HEK293T (cell line): ENCODE measurements around the gene CTDSPL.

ENCODE experiments used
- CTCF ChIA-PET: fragments of 350-600 bp; formaldehyde crosslinking; extraction: SDS; loops from one replicate; lab custom pipeline; 2021; ENCODE audit warnings: antibody characterized with exemption, inconsistent platforms; lab: Yijun Ruan, JAX
- POLR2A ChIA-PET: fragments of 350-600 bp; formaldehyde crosslinking; extraction: SDS; loops from one replicate; lab custom pipeline; 2020; ENCODE audit warnings: antibody characterized with exemption, inconsistent platforms; lab: Yijun Ruan, JAX
- DNase-seq: peaks from one replicate; pipeline ENCODE4 v3.0.0; 2012; ENCODE audit warnings: mixed read lengths; ENCODE audit errors: extremely low spot score
- ARNT ChIP-seq: fragments of 450-650 bp; IDR thresholded peaks from 2 replicates; pipeline ENCODE4 v1.6.1; 2017; ENCODE audit warnings: mild to moderate bottlenecking
- BHLHE40 ChIP-seq: fragments of 450-650 bp; IDR thresholded peaks from 2 replicates; pipeline ENCODE4 v1.6.1; 2016; ENCODE audit warnings: mild to moderate bottlenecking, moderate library complexity, borderline replicate concordance
- CTBP1 ChIP-seq: fragments of 450-650 bp; IDR thresholded peaks from 2 replicates; pipeline ENCODE4 v1.6.1; 2016; ENCODE audit warnings: borderline replicate concordance
- ELF4 ChIP-seq: fragments of 450-650 bp; IDR thresholded peaks from 2 replicates; pipeline ENCODE4 v1.6.1; 2017; ENCODE audit warnings: antibody characterized with exemption
- FOXA1 ChIP-seq: fragments of 450-650 bp; IDR thresholded peaks from 2 replicates; pipeline ENCODE4 v1.6.1; 2016; ENCODE audit warnings: mild to moderate bottlenecking
- FOXK2 ChIP-seq: fragments of 450-650 bp; IDR thresholded peaks from 2 replicates; pipeline ENCODE4 v1.6.1; 2016; ENCODE audit warnings: mild to moderate bottlenecking
- FOXM1 ChIP-seq: fragments of 450-650 bp; IDR thresholded peaks from 2 replicates; pipeline ENCODE4 v1.6.1; 2017; ENCODE audit warnings: mild to moderate bottlenecking, borderline replicate concordance
- HDGF ChIP-seq: fragments of 450-650 bp; IDR thresholded peaks from 2 replicates; pipeline ENCODE4 v1.6.1; 2017; ENCODE audit warnings: antibody characterized with exemption, borderline replicate concordance
- L3MBTL2 ChIP-seq: fragments of 450-650 bp; conservative IDR thresholded peaks from 2 replicates; pipeline ENCODE4 v1.6.1; 2016; ENCODE audit warnings: mild to moderate bottlenecking
- LEF1 ChIP-seq: fragments of 450-650 bp; IDR thresholded peaks from 2 replicates; pipeline ENCODE4 v1.6.1; 2017; ENCODE audit warnings: mild to moderate bottlenecking, borderline replicate concordance
- NFRKB ChIP-seq: fragments of 450-650 bp; IDR thresholded peaks from 2 replicates; pipeline ENCODE4 v1.6.1; 2016; ENCODE audit warnings: mild to moderate bottlenecking, moderate library complexity
- SP1 ChIP-seq: fragments of 450-650 bp; IDR thresholded peaks from 2 replicates; pipeline ENCODE4 v1.6.1; 2017
- SUZ12 ChIP-seq: fragments of 450-650 bp; IDR thresholded peaks from 2 replicates; pipeline ENCODE4 v1.6.1; 2016; ENCODE audit warnings: mild to moderate bottlenecking
- TARDBP ChIP-seq: fragments of 450-650 bp; IDR thresholded peaks from 2 replicates; pipeline ENCODE4 v1.6.1; 2016
- ZNF384 ChIP-seq: fragments of 450-650 bp; IDR thresholded peaks from 2 replicates; pipeline ENCODE4 v1.6.1; 2016
- TF ChIP-seq, protein P1 (sequence below): fragments of 450-650 bp; IDR thresholded peaks from 2 replicates; pipeline ENCODE4 v1.6.1; 2016

The CTDSPL gene

DNA sequence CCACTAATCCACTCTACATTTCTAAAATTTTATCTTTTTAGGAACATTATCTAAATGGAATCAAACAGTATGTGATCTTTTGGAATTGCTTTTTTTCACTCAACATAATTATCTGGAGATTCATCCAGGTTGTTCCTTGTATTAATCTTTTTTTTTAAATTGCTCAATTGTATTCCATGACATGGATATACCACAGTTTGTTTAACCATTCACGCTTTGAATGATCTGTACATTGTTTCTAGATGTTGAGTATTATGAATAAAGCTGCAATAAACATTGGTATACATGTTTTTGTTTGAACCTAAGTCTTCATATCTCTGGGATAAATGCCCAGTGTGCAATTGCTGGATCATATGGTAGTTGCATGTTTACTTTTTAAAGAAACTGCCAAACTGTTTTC is 5.5 kb downstream of the CTDSPL start:
- CTCF ChIA-PET, result no interaction called here
- no peak for DNase-seq
- no peak for TF ChIP-seq ZNF384
- TF ChIP-seq BHLHE40, result no peak
- no peak for TF ChIP-seq SP1
- no peak for TF ChIP-seq ELF4
- no peak for TF ChIP-seq FOXK2
- no peak for TF ChIP-seq LEF1
- no peak for TF ChIP-seq HDGF
- TF ChIP-seq SUZ12, result no peak
- no peak for TF ChIP-seq FOXM1
- TF ChIP-seq, protein P1, sequence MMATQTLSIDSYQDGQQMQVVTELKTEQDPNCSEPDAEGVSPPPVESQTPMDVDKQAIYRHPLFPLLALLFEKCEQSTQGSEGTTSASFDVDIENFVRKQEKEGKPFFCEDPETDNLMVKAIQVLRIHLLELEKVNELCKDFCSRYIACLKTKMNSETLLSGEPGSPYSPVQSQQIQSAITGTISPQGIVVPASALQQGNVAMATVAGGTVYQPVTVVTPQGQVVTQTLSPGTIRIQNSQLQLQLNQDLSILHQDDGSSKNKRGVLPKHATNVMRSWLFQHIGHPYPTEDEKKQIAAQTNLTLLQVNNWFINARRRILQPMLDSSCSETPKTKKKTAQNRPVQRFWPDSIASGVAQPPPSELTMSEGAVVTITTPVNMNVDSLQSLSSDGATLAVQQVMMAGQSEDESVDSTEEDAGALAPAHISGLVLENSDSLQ, result no peak
- no peak for TF ChIP-seq ARNT
- TF ChIP-seq L3MBTL2, result no peak
- TF ChIP-seq TARDBP, result no peak
- no peak for TF ChIP-seq CTBP1
- no peak for TF ChIP-seq NFRKB
- no peak for TF ChIP-seq FOXA1
- POLR2A ChIA-PET, result no interaction called here

DNA sequence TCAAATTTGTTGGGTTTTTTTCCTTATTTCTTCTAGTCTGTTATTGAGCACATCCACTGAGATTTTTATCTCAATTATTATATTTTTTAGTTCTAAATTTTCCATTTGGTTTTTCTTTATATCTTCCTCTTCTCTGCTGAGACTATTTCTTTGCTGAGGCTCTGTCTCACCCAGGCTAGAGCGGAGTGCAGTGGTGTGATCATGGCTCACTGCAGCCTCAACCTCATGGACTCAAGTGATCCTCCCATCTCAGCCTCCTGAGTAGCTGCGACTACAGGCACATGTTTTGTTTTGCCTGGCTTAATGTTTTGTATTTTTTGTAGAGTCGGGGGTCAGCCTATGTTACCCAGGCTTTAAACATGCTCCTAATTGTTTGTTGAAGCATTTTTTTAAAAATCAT is 10.2 kb downstream of the CTDSPL start:
- no peak for DNase-seq
- no peak for TF ChIP-seq LEF1
- TF ChIP-seq ARNT, result no peak
- no peak for TF ChIP-seq SP1
- TF ChIP-seq ELF4, result no peak
- TF ChIP-seq, protein P1, result no peak
- TF ChIP-seq NFRKB, result no peak
- TF ChIP-seq FOXM1, result no peak
- TF ChIP-seq L3MBTL2, result no peak
- no peak for TF ChIP-seq FOXK2
- TF ChIP-seq SUZ12, result no peak
- TF ChIP-seq CTBP1, result no peak
- no peak for TF ChIP-seq BHLHE40
- no peak for TF ChIP-seq ZNF384
- TF ChIP-seq FOXA1, result no peak
- TF ChIP-seq TARDBP, result no peak
- no peak for TF ChIP-seq HDGF
- ChIA-PET POLR2A (no interaction called here), CTCF (no interaction called here)

DNA sequence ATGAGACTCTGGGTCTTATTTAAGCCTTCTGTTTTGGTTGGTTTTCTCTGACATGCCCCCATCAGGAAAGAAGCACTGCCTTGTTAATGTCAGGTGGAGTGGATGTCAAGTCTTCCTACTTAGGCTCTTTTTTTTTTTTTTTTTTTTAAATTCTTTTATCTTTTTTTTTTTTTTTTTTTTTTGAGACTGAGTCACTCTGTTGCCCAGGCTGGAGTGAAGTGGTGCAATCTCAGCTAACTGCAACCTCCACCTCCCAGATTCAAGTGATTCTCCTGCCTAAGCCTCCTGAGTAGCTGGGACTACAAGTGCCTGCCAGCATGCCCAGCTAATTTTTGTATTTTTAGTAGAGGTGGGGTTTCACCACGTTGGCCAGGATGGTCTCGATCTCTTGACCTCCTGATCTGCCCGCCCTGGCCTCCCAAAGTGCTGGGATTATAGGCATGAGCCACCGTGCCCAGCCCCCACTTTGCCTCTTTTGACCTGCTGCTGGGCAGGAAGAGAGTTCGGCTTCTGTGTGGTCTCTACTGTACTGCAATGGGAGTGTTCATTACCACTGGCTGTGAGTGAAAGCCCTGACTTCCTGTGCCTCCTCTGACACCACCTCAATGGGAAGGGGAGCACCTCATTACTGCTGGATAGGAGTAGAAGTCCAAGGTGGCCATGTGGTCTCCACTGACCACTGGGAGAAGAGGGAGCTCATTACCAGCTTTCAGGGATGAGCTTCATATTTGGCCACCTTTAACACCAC is 10.9 kb downstream of the CTDSPL start:
- TF ChIP-seq FOXM1 (no peak), L3MBTL2 (no peak), HDGF (no peak), BHLHE40 (no peak), SP1 (no peak), TARDBP (no peak), NFRKB (no peak), ARNT (no peak), FOXK2 (no peak), ELF4 (no peak), CTBP1 (no peak), ZNF384 (no peak)
- TF ChIP-seq, protein P1, result no peak
- ChIA-PET POLR2A (no interaction called here), CTCF (no interaction called here)
- DNase-seq, result no peak

DNA sequence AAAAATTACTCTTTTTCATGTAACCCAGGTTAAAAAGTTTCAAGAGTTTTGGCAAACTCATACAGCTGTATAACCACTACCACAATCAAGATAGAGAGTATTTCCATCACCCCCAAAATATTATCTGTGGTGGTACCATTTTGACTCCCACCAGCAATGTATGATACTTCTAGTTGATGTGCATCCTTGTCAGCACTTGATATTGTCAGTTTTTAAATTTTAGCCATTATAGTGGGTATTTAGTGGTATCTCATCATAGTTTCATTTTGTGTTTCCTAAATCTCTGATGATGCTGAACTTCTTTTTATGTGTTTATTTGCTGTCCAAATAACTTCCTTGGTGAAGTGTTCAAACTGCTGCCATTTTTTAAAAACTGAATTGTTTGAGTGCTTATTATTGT is 14.6 kb downstream of the CTDSPL start:
- POLR2A ChIA-PET, result no interaction called here

DNA sequence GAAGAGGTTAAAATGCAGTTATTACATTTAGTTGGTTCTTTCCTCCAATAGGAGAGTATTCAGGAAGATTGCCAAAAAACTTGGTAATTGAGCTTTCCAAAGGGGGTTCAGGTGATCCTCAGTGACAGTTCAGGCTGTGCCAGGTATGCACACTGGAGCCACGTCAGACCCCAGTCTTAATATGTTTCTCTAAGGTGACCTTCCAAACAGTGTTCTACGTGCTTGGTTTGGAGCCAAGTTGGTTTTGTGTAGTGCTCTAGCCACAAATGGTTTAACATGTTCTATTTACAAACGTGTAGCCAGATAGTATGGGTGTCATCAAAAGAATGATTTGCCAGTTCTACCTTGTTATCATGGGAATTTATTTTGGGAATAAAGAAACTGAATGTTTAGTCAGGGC is 21.0 kb downstream of the CTDSPL start:
- POLR2A ChIA-PET, result no interaction called here
- CTCF ChIA-PET, result no interaction called here

More for the DNA sequence above, 14.6 kb downstream of the CTDSPL start:
- CTCF ChIA-PET, result no interaction called here
- TF ChIP-seq SP1 (no peak), NFRKB (no peak), ARNT (no peak), ELF4 (no peak), TARDBP (no peak), FOXA1 (no peak), SUZ12 (no peak), L3MBTL2 (no peak), FOXM1 (no peak), HDGF (no peak), FOXK2 (no peak), LEF1 (no peak), ZNF384 (no peak)
- TF ChIP-seq, protein P1, result no peak
- no peak for DNase-seq

More for the DNA sequence above, 21.0 kb downstream of the CTDSPL start:
- TF ChIP-seq NFRKB (no peak), SUZ12 (no peak), ZNF384 (no peak), FOXM1 (no peak), FOXK2 (no peak), SP1 (no peak), CTBP1 (no peak), LEF1 (no peak), ARNT (no peak), L3MBTL2 (no peak), TARDBP (no peak), FOXA1 (no peak), BHLHE40 (no peak)
- no peak for DNase-seq
